Fibroblast of peridontal ligament (primary cell): ENCODE results near the gene ARHGAP4.

ENCODE experiments used
- DNase-seq: peaks from one replicate; pipeline ENCODE4 v3.0.0-alpha.2; 2010; ENCODE audit errors: extremely low read depth

ARHGAP4 gene

DNA sequence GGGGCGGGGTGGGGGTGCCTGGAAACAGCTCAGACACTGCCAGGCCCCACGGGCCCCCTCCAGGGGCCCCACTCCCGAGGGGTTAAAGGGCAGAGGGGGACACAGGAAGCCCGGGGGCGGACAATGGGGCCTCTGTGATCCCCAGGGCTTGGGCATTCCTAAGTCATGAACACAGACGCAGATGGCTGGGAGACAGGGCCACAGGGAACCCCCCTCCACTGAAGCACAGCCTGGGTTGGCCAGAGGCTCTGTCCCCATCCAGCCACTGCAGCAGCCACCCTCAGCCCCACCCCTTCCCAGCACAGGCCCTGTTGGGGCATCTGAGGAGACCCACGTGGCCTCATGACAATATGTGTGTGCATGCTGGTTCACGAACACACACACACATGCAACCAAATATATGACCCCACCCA, 44.0 kb downstream of the ARHGAP4 start:
- DNase-seq = no peak

DNA sequence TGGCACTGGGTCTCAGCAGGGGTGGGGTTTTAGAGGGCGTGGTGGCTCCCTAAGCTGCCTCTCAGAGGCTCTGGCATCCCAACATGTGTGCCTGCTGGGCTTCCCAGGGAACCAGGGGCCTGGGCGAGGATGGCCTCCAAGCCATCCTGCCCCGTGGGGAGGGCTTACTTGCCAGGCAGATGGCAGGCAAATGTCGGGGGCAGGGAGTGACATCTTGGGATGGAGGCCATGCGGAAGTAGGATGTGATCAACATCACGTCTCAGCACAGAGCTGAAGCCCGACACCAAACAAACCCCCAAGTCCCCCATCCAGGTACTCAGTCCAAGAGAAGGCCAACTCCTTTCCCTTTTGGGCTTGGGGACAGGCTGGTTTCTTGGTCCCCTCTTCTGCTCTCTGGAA, 44.8 kb downstream of the ARHGAP4 start:
- no peak for DNase-seq

DNA sequence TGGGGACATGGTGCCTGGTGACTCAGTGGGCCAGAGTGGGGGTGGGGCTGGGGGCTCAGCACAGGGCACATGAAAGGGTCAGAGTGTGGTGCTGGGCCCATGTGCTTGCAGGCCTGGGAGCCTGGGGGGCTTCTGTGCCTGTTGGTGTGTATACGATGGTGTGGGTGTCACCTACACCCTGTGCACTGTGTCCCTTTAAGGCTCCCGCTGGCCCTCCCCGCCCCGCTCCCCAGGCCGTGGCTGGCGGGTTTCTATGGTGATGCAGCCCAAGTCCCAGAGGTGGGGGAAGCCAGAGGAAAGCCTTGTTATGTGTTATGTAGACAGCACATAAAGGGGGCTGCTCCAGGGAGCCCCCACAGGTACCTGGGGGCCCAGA, 45.6 kb downstream of the ARHGAP4 start:
- no peak for DNase-seq

DNA sequence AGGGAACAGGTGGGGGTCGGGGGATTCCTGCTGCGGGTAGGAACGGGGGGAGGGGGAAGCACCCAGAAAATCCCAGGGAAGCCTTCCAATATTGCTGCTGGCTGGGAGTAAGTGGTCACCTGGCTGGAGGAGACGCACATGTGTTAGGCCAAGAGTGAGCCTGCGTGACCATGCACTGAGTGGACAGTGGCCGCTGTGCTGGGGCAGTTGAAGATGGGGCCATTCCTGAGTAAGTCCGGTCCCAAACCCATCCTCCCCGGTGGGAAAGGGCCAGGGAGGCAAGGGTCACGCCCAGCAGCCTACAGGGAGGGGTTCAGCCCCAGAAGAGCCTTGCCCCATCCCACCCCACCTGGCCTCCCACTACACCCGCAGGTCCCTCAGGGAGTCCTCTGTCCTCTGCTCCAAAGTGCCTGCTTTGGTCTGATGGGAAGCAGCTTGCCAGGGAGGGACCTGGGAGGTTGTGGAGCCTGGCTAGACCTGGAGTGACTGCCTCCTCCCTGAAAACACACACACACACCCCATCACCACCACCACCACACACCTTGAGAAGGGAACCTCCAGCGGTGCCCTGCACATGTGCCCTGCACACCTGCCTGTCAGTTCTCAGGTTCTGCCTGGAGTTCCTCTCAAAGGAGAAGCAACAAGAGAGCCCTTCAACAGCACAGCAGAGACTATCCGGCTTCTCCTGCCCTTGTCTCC, 46.2 kb downstream of the ARHGAP4 start:
- no peak for DNase-seq

DNA sequence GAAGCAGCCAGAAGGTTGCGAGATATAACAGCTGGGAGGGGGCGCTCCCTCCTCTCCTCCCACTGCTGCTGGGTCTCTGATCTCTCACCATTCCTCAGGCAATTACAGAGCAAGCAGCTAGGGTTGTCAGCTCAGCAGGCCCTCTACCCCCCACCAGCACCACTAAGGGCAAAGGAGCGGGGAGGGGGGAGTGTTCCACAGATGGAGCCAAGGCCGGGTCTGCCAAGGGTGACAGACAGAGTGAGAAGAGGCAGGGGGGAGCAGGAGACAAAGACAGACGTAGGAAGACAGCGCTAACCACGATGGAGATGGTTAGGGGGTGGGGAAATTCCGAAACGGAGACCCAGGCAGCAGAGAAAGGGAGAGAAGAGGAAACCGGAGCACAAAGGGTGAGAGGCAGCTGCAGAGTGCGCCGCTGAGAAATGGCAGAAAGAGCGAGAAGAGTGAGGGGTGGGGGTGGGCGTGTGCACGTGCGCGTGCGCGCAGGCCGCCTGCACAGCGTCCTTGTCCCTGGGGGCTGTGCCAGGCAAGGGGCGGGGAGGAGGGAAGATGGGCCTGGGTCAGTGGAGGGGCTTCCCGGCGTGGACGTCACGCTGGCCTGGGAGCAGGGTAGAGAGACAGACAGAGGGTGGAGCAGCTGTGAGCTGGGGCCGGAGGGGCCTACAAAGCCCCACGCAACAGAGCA, 47.0 kb downstream of the ARHGAP4 start:
- no peak for DNase-seq

DNA sequence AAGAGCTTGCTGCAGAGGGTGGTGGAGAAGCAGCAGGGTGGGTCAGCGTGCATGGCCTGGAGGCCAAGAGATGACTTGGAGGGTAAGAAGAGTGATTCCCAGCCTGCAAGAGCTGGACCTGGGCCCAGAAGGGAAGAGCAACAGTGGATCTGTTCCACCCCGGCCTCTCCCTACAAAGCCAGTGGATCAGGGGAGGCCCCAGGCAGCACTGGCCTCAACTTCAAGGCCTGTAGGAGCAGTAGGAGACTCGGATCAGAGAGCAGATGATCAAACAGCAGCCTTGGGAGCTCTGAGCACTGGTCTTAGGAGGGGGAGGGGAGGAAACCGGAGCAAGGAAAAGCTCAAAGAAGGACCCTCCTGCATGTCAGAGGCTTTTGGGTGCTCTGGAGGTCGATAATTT, 47.7 kb downstream of the ARHGAP4 start:
- no peak for DNase-seq

DNA sequence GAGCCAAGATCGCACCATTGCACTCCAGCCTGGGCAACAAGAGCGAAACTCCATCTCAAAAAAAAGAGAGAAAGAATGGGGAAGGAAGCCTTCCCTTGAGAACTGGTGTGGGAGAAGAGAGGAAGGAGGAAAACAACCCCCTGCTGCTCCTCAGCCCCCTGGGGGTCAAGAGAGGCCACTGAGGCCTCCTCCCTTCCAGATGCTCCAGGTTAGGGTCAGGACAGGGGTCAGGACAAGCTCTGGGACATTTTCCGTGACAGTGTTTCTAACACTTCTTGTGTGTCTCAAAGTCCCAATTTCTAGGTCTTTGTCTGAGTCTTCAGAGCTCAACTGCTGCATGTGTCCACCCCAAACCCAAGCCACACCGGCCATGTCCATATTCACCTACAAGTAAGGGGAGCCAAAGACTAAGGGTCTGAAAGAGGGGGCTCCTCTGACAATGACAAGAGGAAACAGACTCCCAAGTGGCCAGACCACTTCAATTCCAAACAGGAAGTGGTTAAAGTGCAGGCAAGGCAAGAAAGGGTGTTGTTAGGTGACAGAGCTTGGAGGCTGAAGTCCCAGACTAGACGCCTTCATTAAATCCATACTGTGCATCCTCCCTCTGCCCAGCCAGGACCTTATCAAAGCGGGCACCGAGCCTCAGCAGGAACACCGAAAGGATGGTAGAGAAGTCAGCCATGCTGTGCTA, 48.3 kb downstream of the ARHGAP4 start:
- DNase-seq = no peak

DNA sequence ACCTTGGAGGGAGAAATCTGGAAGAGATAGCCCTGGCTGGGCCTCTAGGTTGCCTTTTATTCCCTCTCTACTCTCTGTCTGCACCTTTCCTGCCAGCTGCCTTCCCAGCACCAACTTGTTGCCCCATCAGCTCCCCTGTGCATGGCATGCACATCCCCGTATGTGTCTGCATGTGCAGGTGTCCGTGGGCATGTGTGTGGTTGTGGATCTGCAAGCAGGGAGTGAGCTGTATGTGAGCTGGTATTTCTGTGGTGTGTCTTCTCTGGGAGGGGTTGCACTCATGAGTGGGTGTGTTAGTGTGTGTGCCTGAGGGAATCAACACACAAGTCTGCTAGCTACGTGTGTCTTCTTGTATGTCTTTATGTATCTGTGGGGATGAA, 50.0 kb downstream of the ARHGAP4 start:
- no peak for DNase-seq

DNA sequence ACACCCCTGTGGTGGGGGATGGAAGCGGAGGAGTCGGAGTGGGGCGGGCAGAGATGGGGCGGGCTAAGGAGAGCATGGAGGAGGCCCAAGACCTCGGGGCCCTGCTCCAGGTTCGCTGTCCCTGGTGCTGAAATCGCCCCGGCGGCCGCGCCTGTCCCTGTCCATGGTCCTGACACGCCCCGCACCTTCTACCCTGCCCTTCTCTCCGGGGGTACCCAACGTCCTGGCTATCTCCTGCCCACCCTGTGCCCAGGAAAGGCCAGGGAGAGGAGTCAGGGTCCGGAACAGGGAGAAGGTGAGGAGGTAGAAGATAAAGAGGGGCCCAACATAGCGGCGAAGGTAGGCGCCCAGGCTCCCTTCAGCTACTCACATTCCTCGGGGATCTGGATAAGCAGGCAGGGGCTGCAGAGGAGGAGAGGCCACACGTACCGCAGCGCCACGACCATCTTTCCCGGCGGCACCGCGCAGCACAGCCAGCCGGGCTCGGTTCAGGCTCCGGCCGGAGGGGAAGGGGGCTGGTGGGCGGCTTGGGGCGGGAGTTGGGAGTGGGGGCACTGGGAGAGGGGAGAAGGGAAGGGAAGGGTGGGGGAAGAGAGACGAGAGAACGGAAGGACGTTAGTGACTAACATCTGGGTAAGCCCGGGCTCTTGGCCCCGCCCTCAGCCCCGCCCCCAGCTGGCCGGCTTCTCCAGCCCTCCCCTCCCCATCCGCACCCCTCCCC, 50.5 kb downstream of the ARHGAP4 start:
- peak; percentile 10 for DNase-seq

DNA sequence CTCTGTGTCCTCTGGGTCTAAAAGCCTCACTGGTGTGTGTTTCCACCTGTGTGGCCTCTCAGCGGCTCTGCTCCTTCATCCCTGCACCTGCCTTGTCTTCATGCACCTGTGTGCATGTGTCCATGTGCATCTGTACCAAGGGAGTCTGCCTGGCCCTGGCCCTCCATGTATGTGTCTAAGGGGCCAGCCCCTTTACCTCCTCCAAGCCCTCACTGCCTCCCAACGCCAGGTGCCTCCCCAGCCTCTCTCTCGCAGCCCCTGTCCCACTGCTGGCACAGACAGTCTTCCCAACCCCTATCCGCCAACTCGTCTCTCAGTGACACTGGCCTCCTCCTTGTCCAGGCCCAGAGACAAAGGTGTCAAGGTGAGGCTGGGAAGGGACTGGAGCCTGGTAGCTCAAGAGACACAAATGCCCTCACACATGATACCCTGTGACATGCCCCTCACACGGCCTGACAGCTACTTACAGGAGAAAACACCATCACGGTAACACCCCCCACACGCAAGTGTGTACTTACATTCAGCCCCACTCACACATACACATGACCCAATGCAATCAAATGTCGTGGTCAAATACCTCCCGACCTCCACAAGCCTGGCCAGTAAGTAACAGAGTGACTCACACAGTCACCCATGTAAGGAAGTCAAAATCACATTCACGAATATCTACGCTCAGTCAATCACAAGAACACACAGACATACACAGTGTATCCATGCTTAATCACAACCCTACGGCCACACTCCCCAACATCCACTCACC, 51.5 kb downstream of the ARHGAP4 start:
- no peak for DNase-seq

DNA sequence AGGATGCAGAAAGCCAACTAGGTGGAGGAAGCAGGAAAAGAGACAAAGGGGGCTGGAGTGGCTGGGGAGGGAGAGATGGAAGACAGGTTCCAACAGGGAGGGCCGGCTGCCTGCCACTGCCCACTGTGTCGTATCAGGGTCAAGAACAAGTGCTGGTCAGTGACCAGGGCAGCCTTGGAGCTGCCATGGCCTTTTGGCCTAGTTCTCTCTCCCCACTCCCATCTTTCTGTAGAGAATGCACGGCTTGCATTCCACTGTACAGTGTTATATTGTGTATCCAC, 52.0 kb downstream of the ARHGAP4 start:
- no peak for DNase-seq

DNA sequence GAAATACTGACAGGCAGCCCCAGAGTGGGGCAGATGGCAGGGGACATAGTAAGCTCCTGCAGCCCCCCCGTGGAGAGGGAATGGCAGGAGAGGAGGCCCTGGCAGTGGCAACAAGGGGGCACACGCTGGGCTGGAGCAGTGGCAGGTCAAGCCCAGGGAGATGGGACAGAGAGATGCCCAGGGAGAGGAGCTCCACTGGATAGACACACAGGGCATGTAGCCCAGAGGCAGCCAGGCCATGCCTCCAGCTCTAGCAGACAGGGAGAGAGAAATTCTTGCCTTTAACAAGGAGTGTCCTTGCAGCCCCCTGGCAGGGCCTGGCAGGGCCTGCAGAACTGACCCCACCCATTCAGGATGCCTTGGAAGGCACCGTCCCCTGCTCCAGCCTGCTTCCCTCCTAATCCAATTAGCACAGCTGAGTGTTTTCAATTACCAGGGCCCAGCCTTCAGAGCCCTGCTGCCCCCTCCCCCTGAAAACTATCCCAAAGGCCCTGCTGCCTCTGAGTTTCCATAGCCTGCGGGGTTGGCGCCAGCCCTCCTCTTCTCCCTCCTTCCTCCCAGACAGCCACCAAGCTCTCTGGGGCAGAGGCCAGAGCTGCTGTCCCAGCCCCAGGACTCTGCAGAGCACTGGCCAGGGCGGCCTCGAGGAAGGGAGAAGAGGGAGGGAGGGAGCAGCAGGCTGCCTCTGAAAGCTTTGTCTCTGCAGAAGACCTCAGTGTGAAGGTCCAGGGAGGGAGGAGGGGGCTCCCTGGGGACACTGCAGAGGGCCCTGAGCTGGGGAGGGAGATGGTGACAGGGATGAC, 52.6 kb downstream of the ARHGAP4 start:
- no peak for DNase-seq

DNA sequence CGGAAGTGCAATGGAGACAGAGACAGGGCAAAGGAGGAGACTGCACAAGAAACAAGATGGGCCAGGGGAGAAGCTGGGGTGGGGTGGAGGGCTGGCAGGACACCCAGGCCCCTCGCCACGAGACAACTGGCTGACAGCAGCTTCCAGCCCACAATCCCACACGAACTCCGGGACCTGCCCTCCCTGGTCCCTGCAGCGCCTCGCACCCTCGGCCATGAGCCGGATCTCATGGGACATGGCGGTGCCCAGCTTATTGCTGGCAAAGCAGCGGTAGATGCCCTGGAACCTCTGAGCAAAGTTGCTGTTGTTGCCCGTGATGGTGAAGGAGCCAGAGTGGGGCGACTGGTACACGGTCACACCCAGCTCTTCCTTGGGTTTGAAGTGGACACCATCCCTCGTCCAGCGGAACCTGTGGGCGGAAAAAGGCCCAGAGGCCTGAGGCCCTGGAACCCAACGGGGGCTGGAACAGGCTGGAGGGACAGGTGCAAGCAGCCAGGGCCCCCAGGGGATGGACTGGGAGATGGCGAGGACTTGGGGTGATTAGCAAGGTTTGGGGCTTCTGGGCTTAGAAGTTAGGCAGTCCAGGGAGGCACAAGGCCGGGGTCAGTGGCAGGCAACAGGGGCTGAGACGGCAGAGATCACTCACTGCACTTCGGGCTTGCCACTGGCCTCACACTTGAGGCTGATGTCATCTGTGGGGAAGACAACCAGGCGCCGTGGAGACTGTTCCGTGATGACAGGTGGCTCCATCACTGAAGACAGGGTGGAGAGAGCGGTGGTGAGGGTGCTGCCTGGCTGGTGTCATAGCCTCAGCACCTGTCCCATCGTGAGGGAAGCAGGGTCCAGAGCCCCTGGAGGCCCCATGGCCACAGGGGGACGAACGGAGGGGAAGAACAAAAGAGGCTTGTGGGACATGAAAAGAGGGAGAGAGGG, 53.9 kb downstream of the ARHGAP4 start:
- no peak for DNase-seq

DNA sequence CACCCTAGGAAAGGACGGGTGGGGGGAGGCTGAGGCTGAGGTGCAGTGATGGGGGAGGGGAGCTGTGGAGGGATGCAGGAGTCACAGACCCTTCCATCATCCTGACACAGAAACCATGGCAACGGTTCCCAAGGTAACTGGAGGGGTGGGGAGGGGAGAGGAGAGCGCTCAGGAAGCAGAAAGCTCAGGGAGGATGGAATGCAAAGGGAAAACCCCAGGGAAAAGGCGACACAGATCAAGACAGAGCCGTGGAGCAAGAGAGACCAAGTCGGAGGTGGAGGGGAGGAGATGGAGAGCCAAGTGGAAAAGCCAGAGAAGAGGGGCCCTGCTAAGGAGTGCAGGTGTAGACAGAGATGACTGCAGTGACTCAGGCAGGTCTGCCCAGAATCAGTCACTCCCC, 54.6 kb downstream of the ARHGAP4 start:
- DNase-seq = no peak

DNA sequence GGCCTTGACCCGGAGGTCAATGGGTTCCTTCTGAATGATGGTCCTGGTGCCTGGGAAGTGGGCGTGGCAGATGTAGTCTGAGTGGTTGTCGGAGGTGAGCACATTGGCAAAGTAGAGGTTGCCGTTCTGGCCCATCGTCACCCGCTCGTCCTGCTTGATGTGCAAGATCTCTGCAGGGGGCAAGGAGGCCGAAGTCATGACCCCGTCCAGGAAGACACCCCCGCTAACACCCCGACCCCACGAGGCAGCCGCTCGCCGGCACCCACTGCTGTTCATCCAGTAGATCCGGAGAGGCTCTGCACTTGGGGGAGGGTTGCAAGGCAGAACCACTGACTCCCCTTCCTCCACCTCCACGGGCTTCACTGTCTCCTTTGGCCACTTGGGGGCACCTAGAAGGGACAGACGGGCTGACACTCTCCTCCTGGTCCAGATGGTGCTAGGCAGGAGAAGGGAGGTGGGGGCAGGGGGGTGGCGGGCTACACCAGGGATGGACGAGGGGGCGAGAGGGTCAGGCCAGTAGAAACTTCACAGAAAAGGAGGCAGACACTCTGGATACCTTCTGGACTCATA, 55.2 kb downstream of the ARHGAP4 start:
- DNase-seq = no peak

DNA sequence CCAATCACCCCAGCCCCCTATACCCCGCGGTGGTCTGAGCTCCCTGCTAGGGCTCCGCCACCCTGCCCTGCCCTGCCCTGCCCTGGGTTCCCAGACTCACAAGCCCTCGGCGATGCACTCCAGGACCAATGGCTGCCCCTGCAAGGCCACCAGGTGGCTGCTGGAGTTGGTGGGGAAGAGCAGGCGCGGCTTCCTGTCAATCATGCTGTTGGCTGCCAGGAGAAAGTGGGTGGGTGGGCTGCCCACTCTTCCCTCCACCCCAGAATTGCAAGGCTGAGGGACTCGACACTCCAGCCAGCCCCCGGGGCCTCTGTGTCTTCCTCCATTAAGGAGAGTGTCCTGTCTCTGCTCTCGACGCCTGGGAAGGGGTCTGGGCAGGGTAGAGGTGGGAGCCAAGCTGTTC, 55.8 kb downstream of the ARHGAP4 start:
- DNase-seq = no peak

DNA sequence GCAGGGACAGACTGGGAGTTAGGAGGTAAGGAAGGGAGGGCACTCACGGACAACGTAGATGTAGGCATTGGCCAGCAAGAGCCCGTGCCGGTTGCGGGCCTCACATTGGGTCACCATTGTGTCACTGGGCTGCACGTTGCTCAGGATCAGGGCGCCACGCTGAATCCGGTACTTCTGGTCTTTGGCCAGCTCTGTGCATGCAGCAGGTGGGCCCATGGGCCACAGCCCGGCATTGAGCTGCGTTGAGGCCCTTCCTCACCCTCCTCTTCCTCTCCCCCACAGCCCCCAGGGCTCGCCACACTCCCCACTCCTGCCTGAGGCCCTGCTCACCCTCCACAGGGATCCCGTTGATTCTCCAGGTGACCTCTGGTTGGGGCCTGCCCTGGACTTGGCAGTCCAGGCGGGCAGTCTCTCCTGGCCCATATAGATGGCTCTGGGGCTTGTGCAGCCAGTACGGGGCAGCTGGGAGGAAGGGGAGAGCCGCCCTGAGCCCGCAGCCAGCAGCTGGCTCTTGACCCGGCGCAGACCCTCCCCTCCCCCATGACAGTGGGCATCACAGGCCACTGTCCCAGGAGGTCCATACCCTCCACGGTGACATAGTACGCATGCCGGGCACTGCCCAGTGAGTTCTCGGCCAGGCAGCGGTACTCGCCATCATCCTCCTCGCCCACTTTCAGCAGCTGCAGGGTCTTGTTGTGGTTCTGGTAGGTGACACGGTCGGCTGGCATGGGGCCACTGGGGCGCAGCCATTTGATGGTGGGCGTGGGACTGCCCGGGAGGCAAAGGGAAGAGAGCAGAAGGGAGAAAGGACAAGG, 56.4 kb downstream of the ARHGAP4 start:
- DNase-seq = no peak

DNA sequence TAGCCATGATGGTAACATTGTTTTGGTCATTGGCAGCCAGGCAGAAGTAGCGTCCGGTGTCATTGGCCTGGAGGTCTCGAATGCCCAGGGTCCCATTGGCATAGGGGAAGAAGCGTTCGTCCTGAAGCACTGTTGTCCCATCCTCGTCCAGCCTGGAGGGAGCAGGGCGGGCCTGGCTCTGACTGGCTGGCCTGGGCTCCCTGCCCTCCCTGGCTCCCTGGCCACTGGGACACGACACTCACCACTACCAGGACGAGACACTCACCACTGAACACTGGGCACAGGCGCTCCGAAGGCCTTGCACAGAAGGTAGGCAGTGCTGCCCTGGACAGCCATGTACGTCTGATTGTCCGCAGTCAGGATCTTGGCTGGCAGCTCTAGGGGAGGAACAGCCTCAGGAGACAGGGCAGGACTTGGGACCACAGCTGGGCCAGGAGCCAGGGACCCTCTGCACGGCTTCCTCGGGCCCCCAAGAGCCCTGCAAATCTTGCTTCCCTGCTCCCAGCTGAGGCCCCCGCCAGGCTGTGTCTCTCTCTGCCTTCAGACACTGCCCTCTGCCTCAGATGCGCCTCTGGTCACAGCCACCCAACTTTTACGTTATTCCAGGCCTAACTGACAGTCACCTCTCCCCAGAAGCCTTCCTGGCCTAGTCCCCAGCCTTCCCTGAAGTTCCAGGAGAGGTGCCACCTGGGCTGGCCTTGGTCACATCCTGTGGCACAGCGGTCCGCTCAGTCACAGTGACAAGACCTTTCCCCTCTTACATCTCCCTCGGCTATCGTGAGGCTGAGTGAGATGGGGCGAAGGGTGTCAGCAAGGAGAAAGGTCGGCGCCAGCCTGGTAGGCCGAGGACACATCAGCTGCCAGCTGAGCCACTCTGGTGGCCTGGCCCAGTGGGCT, 57.2 kb downstream of the ARHGAP4 start:
- no peak for DNase-seq
